Measurements from ENCODE around the gene ARHGEF10L.

GRCh38 chr1:17672226-17672625 lies 132.7 kb downstream of the ARHGEF10L start:
- TF ChIP-seq CTCF (tag by site-specific recombination; IDR thresholded peaks at IDR 0.05) (no peak), PBX3 (CRISPR knock-in tag; IDR thresholded peaks at IDR 0.05) (no peak), ZNF18 (tag by site-specific recombination; IDR thresholded peaks at IDR 0.05) (no peak), ZNF121 (tag by site-specific recombination; IDR thresholded peaks at IDR 0.05) (no peak), ZBTB44 (tag by site-specific recombination; IDR thresholded peaks at IDR 0.05) (no peak), TCF7L2 (IDR thresholded peaks at IDR 0.05; ENCODE audit: borderline replicate concordance, low read depth, low read length) (no peak), ZNF561 (tag by site-specific recombination; IDR thresholded peaks at IDR 0.05; ENCODE audit: borderline replicate concordance) (no peak), ZNF19 (tag by site-specific recombination; IDR thresholded peaks at IDR 0.05; ENCODE audit: low read depth) (no peak), ZBTB6 (tag by site-specific recombination; IDR thresholded peaks at IDR 0.05) (no peak), ZNF211 (tag by site-specific recombination; IDR thresholded peaks at IDR 0.05; ENCODE audit: low read depth) (no peak), ZNF366 (tag by site-specific recombination; conservative IDR thresholded peaks at IDR 0.05) (no peak), ZNF335 (tag by site-specific recombination; conservative IDR thresholded peaks at IDR 0.05) (no peak)
